Measurements from ENCODE around the gene MEGF11. TPM values are rescaled to one million over a fixed set of nuclear protein-coding genes. Genes with fewer than 3 reads are reported as not detected.
"Not testable (repeated sequence)": the region's sequence is repeated elsewhere in the genome, so short reads cannot be mapped to it uniquely, and the experiment has no call there.

MEGF11 gene
- total RNA-seq, 1 donor from 2014 or later, result 0.60 TPM

DNA sequence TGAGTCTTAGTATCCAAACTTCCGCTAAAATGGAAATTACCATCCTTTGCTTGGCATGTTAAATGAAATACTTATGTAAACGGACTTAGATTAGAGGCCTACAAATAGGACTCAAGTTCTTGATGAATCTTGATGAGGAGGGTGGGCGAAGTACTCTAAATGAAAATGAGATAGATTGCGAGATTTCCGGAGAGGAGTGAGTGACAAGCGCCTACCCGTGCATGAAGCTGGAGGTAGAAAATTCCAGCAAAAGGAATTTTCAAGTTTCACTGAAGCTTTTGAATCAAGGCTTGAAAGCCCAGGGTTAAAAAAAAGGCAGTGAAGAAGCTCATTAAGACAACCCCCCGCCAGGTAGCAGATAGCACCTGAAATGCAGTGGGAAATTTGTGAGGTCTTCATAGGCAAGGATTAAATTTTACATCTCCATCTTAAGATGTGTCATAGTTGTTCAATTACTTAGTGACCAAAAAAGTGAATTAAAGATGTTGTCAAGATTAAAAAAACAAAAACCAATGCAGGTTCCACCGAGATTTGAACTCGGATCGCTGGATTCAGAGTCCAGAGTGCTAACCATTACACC is 384.9 kb downstream of the MEGF11 start:
- peak overlapping the region; percentile 100 for H3K27ac Mint-ChIP-seq
- H3K36me3 Mint-ChIP-seq (ENCODE audit: insufficient read depth), result peaks cover 2% of the 10 kb centered on the region
- peak overlapping the region; percentile 98 for H3K4me3 Mint-ChIP-seq (ENCODE audit: low read depth)
- no peak for DNase-seq (ENCODE audit: low spot score, unreplicated experiment)
- H3K4me1 Mint-ChIP-seq (ENCODE audit: low read depth), result peaks cover 11% of the 10 kb centered on the region
- H3K27me3 Mint-ChIP-seq, result no peaks in the 10 kb centered on the region
- TF ChIP-seq, protein P1, sequence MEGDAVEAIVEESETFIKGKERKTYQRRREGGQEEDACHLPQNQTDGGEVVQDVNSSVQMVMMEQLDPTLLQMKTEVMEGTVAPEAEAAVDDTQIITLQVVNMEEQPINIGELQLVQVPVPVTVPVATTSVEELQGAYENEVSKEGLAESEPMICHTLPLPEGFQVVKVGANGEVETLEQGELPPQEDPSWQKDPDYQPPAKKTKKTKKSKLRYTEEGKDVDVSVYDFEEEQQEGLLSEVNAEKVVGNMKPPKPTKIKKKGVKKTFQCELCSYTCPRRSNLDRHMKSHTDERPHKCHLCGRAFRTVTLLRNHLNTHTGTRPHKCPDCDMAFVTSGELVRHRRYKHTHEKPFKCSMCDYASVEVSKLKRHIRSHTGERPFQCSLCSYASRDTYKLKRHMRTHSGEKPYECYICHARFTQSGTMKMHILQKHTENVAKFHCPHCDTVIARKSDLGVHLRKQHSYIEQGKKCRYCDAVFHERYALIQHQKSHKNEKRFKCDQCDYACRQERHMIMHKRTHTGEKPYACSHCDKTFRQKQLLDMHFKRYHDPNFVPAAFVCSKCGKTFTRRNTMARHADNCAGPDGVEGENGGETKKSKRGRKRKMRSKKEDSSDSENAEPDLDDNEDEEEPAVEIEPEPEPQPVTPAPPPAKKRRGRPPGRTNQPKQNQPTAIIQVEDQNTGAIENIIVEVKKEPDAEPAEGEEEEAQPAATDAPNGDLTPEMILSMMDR (IDR thresholded peaks at IDR 0.05; ENCODE audit: unreplicated experiment), result no peak
- no peaks in the 10 kb centered on the region for H3K9me3 Mint-ChIP-seq (ENCODE audit: low read depth)

DNA sequence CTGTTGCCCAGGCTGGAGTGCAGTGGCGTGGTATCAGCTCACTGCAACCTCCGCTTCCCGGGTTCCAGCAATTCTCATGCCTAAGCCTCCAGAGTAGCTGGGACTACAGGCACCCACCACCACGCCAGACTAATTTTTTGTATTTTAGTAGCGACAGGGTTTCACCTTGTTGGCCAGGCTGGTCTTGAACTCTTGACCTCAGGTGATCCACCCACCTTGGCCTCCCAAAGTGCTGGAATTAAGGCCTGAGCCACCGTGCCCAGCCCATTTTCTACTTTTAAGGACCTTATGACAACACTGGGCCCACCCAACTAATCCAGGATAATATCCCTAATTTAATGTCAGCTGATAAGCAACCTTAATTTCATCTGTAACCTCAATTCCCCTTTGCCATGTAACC is 385.6 kb downstream of the MEGF11 start:
- not testable (repeated sequence) for DNase-seq (ENCODE audit: low spot score, unreplicated experiment); H3K4me3 Mint-ChIP-seq (ENCODE audit: low read depth); H3K36me3 Mint-ChIP-seq (ENCODE audit: insufficient read depth); H3K9me3 Mint-ChIP-seq (ENCODE audit: low read depth); H3K27me3 Mint-ChIP-seq
- Mint-ChIP-seq H3K27ac (peak overlapping the region; percentile 100), H3K4me1 (ENCODE audit: low read depth) (peaks cover 11% of the 10 kb centered on the region)

DNA sequence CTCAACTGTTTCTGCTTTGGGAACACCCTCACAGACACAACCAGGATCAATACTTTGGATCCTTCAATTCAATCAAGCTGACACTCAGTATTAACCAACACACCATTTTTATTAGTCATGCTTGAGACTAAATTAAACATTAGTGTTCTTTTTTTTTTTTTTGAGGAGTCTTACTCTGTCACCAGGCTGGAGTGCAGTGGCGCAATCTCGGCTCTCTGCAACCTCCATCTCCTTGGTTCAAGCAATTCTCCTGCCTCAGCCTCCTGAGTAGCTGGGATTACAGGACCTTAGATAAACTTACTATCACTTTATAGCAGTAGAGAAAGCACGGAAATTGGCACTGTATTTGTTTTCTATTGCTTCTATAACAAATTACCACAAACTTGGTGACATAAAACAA is 386.3 kb downstream of the MEGF11 start:
- Mint-ChIP-seq H3K27ac (no peak overlapping the region), H3K9me3 (ENCODE audit: low read depth) (no peaks in the 10 kb centered on the region), H3K27me3 (no peaks in the 10 kb centered on the region), H3K36me3 (ENCODE audit: insufficient read depth) (no peaks in the 10 kb centered on the region), H3K4me3 (ENCODE audit: low read depth) (no peak overlapping the region), H3K4me1 (ENCODE audit: low read depth) (peaks cover 8% of the 10 kb centered on the region)
- DNase-seq (ENCODE audit: low spot score, unreplicated experiment), result no peak
- TF ChIP-seq, protein P1 (IDR thresholded peaks at IDR 0.05; ENCODE audit: unreplicated experiment), result no peak

DNA sequence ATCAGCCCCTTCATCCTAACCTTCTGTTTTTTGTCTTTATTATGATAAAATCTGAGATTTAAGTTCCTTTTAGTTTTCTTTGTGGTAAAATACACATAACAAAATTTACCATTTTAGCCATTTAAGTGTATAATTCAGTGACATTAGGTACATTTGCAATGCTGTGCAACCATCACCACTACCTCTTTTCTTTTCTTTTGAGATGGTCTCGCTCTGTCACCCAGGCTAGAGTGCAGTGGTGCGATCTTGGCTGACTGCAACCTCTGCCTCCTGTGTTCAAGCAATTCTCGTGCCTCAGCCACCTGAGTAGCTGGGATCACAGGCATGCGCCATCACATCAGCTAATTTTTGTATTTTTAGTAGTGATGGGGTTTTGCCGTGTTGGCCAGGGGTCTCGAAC is 390.4 kb downstream of the MEGF11 start:
- Mint-ChIP-seq H3K4me3 (ENCODE audit: low read depth) (no peak overlapping the region), H3K4me1 (ENCODE audit: low read depth) (peaks cover 5% of the 10 kb centered on the region), H3K36me3 (ENCODE audit: insufficient read depth) (no peaks in the 10 kb centered on the region), H3K27ac (no peak overlapping the region), H3K27me3 (no peaks in the 10 kb centered on the region), H3K9me3 (ENCODE audit: low read depth) (no peaks in the 10 kb centered on the region)
- TF ChIP-seq, protein P1 (IDR thresholded peaks at IDR 0.05; ENCODE audit: unreplicated experiment), result no peak
- no peak for DNase-seq (ENCODE audit: low spot score, unreplicated experiment)

DNA sequence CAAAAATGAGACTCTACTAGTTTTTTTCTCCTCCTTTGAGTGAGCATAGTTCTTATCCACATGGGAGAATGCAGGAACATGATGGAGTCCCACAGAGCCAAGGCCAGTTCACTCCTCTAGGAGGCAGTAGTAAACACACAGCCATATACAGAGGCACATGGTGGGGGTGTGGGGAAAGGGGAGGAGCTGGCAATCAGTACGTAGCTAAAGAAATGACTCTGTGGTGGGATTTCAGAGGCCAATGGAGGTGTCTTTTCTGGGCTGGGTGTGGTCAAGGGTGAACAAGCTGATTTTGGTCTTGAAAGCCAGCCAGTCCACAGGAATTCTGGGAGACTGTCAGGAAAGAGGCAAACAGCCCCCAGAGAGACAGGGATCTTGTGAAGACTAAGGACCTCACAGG is 390.9 kb downstream of the MEGF11 start:
- TF ChIP-seq, protein P1 (IDR thresholded peaks at IDR 0.05; ENCODE audit: unreplicated experiment), result peak; percentile 38
- no peaks in the 10 kb centered on the region for H3K27me3 Mint-ChIP-seq
- no peak overlapping the region for H3K4me3 Mint-ChIP-seq (ENCODE audit: low read depth)
- DNase-seq (ENCODE audit: low spot score, unreplicated experiment), result no peak
- H3K4me1 Mint-ChIP-seq (ENCODE audit: low read depth), result peaks cover 6% of the 10 kb centered on the region
- H3K27ac Mint-ChIP-seq, result no peak overlapping the region
- H3K36me3 Mint-ChIP-seq (ENCODE audit: insufficient read depth), result no peaks in the 10 kb centered on the region
- H3K9me3 Mint-ChIP-seq (ENCODE audit: low read depth), result no peaks in the 10 kb centered on the region

DNA sequence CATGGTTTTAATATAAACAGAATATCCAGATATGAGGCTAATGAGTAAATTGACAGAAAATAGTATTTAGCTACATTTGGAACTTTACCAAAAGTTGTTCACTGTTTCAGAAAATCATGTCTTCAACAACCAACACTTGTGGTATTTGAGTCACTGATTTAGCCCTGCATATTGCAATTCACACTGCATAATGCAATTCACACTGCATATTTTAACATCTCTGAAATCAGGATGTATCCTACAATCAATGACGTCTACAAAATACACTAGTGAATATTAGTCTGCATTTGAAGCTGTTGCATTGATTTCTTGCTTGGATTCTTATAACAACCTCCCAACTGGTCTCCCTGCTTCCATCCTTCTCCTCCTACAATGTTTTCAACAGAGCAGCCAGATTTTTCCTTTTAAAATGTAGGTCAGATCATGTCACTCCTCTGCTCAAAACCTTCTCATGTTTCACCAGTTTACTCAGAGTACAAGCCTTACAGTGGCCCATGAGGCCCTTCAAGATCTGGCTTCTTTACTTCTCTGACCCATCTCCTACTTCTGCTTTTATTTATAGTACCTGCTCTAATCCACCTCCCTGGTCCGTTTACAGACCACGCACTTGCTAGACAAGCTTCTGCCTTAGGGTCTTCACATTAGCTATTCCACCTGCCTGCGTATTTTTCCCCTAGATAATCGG is 395.7 kb downstream of the MEGF11 start:
- peaks cover 6% of the 10 kb centered on the region for H3K4me1 Mint-ChIP-seq (ENCODE audit: low read depth)
- H3K4me3 Mint-ChIP-seq (ENCODE audit: low read depth), result no peak overlapping the region
- no peaks in the 10 kb centered on the region for H3K9me3 Mint-ChIP-seq (ENCODE audit: low read depth)
- H3K36me3 Mint-ChIP-seq (ENCODE audit: insufficient read depth), result no peaks in the 10 kb centered on the region
- peak overlapping the region; percentile 17 for H3K27ac Mint-ChIP-seq
- no peaks in the 10 kb centered on the region for H3K27me3 Mint-ChIP-seq
- TF ChIP-seq, protein P1 (IDR thresholded peaks at IDR 0.05; ENCODE audit: unreplicated experiment), result no peak
- DNase-seq (ENCODE audit: low spot score, unreplicated experiment), result no peak
